Endometrium (tissue), 2 donors: ENCODE results near the gene NRXN2.

Experiments used
- FAIRE-seq: peaks from 2 replicates; lab custom pipeline; 2012; peaks lifted over from hg19 to GRCh38; lab: Jason Lieb, UNC
- donor health status: control.
- donor health status: control.

NRXN2 gene

DNA sequence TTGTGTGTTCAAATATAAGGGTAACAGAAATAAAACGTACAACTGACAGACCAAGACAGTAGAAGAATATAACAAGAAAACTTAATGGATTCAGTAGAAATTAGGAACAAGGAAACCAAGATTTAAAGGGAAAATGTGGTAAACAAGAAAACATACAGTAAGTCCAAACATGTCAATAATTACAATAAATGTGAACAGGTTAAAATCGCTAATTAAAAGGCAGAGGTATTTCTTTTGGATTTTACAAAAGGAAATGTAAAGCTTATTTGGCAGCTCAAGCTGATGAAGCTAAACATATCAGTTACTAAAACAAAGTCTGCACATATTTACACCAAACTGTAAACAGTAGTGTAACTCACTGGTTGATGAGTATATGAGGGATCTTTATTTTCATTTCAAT is 134.3 kb downstream of the NRXN2 start:
- FAIRE-seq, result no peak

DNA sequence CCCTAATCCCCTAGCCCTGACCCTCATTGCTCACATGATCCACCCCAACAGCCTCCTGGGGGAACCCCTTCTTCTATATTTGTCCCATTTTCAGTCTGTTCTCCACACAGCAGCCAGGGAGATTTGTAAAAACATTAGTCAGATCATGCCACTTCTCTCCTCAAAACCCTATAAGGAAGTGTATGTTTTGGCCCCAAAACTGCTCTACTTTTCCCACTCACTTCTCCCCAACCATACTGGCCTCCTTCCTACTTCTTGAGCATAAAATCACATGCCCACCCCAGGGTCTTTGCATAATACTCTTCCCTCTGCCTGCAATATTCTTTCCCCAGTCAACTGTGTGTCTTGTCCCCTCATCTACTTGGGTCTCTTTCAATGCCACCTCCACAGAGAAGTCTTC is 136.6 kb downstream of the NRXN2 start:
- no peak for FAIRE-seq

- no peak for FAIRE-seq
Measured at GRCh38 chr11:64585150-64585549, 137.8 kb downstream of the NRXN2 start.

GRCh38 chr11:64583296-64584262 is 139.4 kb downstream of the NRXN2 start:
- no peak for FAIRE-seq

DNA sequence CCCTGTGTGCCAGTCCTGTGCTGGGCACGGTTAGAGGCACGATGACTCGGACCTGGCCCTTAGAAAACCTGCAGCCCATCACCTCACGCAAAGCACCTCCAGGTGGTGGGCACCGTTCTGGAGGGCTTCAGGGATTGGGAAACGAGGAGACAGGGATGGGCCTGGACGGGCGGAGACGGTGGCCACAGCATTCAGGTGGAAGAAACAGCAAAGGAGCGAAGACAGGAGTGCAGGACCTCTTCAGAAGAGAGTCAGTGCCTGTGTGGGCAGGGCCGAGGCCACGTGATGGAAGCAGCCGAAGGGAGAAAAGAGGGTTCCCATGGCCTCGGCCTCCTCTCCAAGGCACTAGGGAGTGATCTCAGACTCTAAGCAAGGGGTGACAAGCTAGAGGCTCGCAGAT is 140.1 kb downstream of the NRXN2 start:
- FAIRE-seq, result no peak

DNA sequence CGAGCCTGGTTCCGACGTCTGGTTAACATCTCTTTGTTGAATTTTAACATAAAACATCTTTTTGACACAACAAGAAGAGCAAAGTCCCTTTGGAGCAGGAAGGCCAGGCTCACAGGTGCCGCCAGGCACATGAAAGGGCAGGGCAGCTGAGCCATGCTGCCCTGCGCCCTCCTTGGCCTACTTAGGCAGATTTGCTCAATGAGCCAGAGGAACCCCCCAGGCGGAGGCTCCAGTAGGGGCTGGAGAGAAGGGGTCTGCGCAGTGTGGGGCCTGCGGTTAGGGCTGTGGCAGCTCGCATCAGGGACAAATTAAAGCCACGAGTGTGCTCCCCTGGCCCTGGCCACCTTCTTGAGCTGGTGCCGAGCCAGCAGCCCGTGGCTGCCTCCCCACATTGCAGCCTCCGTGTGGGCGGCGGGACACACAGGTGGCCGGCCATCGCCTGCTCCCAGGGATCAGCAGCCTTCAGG is 141.9 kb downstream of the NRXN2 start:
- FAIRE-seq, result no peak

DNA sequence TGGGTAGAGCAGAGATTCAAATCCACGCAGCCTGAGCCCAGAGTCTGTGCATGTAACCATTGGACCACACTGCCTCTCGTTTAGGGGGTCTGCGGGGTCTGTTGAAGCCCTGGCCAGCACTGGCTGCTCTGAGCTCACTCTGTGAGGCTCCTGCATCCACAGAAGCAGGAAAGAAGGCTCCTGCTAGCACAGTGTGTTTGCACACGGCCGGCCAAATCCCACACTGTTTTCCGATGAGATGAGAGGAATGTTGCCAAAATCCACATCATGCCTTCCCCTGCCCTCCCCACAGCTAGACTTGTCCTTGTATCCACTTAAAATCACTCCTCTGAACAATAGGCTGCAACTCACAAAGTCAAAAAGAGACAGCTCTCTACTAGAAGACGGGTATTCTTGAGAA is 142.6 kb downstream of the NRXN2 start:
- FAIRE-seq, result no peak

DNA sequence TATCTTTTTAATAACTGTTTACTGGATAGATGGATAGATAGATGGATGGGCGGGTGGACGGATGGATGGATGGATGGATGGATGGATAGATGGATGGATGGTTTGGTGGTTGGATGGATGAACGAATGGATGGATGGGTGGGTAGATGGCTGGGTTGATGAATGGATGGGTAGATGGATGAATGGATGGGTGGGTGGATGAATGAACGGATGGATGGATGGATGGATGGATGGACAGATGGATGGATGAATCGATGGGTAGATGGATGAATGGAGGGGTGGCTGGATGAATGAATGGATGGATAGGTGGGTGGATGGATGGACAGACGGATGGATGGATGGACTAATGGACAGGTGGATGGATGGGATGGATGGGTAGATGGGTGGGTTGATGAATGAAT is 145.8 kb downstream of the NRXN2 start:
- no peak for FAIRE-seq

- FAIRE-seq, result no peak
Measured at GRCh38 chr11:64572143-64572542, 150.9 kb downstream of the NRXN2 start.

GRCh38 chr11:64571410-64572091 is 151.4 kb downstream of the NRXN2 start:
- FAIRE-seq, result no peak

DNA sequence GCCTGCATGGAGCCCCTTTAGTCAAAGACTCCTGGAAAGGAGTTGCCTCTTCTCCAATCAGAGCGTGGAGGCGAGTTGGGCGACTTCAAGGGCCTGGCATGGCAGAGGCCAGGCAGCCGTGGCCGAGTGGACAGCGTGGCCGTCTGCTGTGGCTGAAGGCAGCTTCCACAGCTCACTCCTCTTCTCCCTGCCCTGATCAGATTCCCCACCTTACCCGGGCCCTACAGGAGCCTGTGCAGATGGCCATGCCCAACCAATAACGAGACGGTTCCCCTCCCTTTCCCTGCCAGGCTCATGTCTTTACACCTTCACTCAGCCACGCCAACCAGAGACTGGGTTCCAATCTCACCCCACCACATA is 152.0 kb downstream of the NRXN2 start:
- no peak for FAIRE-seq

- FAIRE-seq, result no peak
Measured at GRCh38 chr11:64570341-64570740, 152.7 kb downstream of the NRXN2 start.

DNA sequence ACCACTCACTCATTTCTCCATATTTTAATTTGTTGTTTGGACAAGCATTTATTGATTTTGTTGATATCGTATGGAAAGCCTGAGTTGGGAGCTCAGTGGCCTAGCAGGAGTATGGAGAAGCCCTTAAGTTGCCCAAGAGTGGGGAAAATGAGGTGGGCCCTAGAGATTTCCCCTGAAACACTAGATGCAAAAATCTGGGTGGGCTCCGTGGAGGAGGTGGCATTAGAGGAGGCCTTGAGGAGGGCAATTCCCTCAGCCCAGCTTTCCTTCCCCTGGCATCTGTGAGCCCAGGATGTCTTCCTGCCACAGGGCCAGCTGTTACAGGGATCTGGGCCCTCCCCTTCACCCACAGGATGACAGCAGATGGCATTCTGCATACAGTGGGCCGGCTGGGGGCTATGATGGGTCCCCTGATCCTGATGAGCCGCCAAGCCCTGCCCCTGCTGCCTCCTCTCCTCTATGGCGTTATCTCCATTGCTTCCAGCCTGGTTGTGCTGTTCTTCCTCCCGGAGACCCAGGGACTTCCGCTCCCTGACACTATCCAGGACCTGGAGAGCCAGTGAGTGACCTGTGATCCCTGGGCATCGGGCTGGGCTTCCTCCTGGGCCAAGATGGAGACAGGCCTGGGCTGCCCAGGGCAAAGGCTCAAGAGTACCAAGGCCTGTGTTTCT is 153.6 kb downstream of the NRXN2 start:
- FAIRE-seq, result no peak

- no peak for FAIRE-seq
Measured at GRCh38 chr11:64568584-64569140, 154.3 kb downstream of the NRXN2 start.

GRCh38 chr11:64568041-64568571 is 154.9 kb downstream of the NRXN2 start:
- no peak for FAIRE-seq

- no peak for FAIRE-seq
Measured at GRCh38 chr11:64566915-64567891, 155.8 kb downstream of the NRXN2 start.

- FAIRE-seq, result peak; percentile 90
Measured at GRCh38 chr11:64566042-64566914, 156.7 kb downstream of the NRXN2 start.

DNA sequence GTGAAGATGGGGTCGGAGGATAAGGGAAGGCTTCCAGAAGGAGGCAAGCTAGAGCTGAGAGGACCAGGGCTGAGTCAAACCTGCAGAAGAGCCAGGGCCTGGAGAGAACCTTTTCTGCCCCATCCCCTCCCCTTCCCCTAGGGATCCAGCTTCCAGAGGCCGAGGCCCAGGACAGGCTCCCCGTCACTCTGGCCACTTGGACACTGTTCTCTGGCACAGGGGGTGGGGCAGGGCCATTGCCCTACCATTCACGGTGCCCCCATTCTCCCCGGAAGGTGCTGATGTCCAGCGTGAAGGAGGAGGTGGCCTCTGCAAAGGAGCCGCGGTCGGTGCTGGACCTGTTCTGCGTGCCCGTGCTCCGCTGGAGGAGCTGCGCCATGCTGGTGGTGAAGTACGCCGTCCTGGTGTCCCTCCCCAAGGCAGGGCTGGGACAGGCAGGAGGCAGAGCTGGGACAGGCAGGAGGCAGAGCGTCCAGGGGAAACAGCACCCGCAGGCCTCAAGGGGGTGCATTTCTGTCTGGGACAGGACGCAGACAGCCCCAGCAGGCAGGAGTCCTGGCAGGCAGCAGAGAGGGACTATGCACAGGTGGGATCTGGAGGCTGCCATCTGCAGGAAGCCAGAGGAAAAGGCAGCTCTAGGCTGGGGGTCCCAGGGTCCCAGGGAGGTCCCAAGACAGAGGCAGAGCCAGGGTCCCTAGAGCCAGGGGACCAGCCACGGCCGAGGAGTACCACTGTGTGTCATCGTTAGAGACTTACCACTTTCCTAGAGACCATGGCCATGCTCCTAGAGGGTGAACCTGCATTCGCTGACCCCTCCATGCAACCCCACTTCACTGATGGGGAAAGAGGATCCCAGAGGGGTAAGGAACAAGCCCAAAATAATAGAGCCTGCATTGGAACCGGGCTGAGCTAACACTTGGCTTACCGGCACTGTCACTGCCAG is 157.8 kb downstream of the NRXN2 start:
- no peak for FAIRE-seq

GRCh38 chr11:64564419-64564818 is 158.6 kb downstream of the NRXN2 start:
- FAIRE-seq, result no peak
